ENCODE data around the gene EDEM1. TPM values are rescaled to one million over a fixed set of nuclear protein-coding genes. Genes with fewer than 3 reads are reported as not detected.

The EDEM1 gene
- total and polyA plus RNA-seq, 2 experiments from 2014 or later, result 5.0 to 51.6 TPM

DNA sequence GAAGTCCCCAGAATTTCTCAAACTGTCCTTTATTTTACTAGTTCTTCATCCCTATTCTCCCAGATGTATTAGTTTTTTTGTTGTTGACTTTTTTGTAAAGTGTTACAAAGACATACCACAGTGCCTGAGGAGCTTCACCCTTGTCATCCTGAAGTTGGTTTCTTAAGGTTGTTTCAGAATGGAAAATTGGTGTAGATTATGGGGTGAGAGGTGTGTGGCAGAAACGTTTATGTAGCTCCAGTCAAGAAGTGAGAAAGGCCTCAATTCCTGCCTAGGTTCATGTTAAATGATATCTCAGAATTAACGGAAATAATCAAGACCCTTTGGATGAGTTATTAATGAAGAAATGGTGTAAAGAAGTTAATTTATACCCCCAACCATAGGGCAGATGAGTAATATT is 6.8 kb downstream of the EDEM1 start:
- no peak for TF ChIP-seq CTCF (IDR thresholded peaks at IDR 0.05; ENCODE audit: low read depth, low read length)
- H3K9me3 ChIP-seq (ENCODE audit: low read depth), result no peaks in the 10 kb centered on the region
- H3K4me1 ChIP-seq (ENCODE audit: low read depth), result peaks cover 10% of the 10 kb centered on the region
- H3K36me3 ChIP-seq, result no peaks in the 10 kb centered on the region
- no peak overlapping the region for H3K4me3 ChIP-seq
- no peak for DNase-seq (ENCODE audit: low read depth in 1 of 2, low spot score in 1 of 2)
- H3K27me3 ChIP-seq, result no peaks in the 10 kb centered on the region
- H3K27ac ChIP-seq, result no peak overlapping the region

GRCh38 chr3:5194801-5195509 is 7.4 kb downstream of the EDEM1 start:
- no peaks in the 10 kb centered on the region for H3K27me3 ChIP-seq
- no peak overlapping the region for H3K27ac ChIP-seq
- no peak overlapping the region for H3K4me3 ChIP-seq
- peak in 1 of 2 donors; percentile 80 for DNase-seq (ENCODE audit: low read depth in 1 of 2, low spot score in 1 of 2)
- no peaks in the 10 kb centered on the region for H3K9me3 ChIP-seq (ENCODE audit: low read depth)
- peaks cover 3% of the 10 kb centered on the region for H3K36me3 ChIP-seq
- TF ChIP-seq CTCF (IDR thresholded peaks at IDR 0.05; ENCODE audit: low read depth, low read length), result no peak
- H3K4me1 ChIP-seq (ENCODE audit: low read depth), result peaks cover 6% of the 10 kb centered on the region

DNA sequence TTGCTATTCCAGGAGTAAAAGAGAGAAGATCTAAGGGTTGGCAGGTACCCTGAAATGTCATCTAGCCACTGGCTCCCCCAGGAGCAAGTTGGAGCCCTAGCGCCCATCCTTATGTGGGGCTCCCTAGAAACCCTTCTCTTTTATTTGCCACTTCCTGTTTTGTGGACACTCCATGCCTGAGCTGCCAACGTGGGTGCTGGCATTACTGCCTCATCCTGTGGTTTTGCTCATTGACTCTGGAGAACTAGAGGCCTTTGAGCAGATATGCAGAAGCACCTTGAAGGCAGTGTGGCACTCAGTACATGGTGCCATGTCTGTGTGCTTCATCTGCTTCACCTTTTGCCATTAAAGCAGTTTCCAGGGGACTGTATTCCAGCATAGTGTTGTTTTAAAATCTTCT is 8.1 kb downstream of the EDEM1 start:
- Histone ChIP-seq H3K9me3 (ENCODE audit: low read depth) (no peaks in the 10 kb centered on the region), H3K27me3 (no peaks in the 10 kb centered on the region), H3K4me1 (ENCODE audit: low read depth) (no peaks in the 10 kb centered on the region), H3K36me3 (peaks cover 3% of the 10 kb centered on the region), H3K27ac (no peak overlapping the region), H3K4me3 (no peak overlapping the region)
- DNase-seq (ENCODE audit: low read depth in 1 of 2, low spot score in 1 of 2), result no peak
- no peak for TF ChIP-seq CTCF (IDR thresholded peaks at IDR 0.05; ENCODE audit: low read depth, low read length)

GRCh38 chr3:5197022-5197421 is 9.5 kb downstream of the EDEM1 start:
- peak in 1 of 2 donors; percentile 83 for DNase-seq (ENCODE audit: low read depth in 1 of 2, low spot score in 1 of 2)
- Histone ChIP-seq H3K36me3 (peaks cover 8% of the 10 kb centered on the region), H3K27ac (no peak overlapping the region), H3K4me3 (no peak overlapping the region), H3K27me3 (no peaks in the 10 kb centered on the region), H3K4me1 (ENCODE audit: low read depth) (no peaks in the 10 kb centered on the region), H3K9me3 (ENCODE audit: low read depth) (no peaks in the 10 kb centered on the region)
- TF ChIP-seq CTCF (IDR thresholded peaks at IDR 0.05; ENCODE audit: low read depth, low read length), result no peak

- no peaks in the 10 kb centered on the region for H3K4me1 ChIP-seq (ENCODE audit: low read depth)
- DNase-seq (ENCODE audit: low read depth in 1 of 2, low spot score in 1 of 2), result peak in 1 of 2 donors; percentile 86
- H3K27me3 ChIP-seq, result no peaks in the 10 kb centered on the region
- no peak overlapping the region for H3K4me3 ChIP-seq
- H3K27ac ChIP-seq, result no peak overlapping the region
- peaks cover 15% of the 10 kb centered on the region for H3K36me3 ChIP-seq
- H3K9me3 ChIP-seq (ENCODE audit: low read depth), result no peaks in the 10 kb centered on the region
- TF ChIP-seq CTCF (IDR thresholded peaks at IDR 0.05; ENCODE audit: low read depth, low read length), result no peak
Measured at GRCh38 chr3:5197470-5198312, 10.2 kb downstream of the EDEM1 start.
